Activated CD4-positive, alpha-beta T cell treated with anti-CD3 and anti-CD28 coated beads for 36 hours (primary cell): ENCODE results near the gene RBFOX2. TPM values are rescaled to one million over a fixed set of nuclear protein-coding genes. Genes with fewer than 3 reads are reported as not detected.
A peak's percentile ranks its signal among the peaks of the same experiment; 100 is the strongest.
"Not testable (repeated sequence)": the region's sequence is repeated elsewhere in the genome, so short reads cannot be mapped to it uniquely, and the experiment has no call there.

Experiments
- ATAC-seq: fragments of 200-7000 bp; cut with Tn5 transposase; one replicate; pipeline ENCODE4 v1.10.0; 2021; ENCODE audit warnings: mild to moderate bottlenecking, moderate library complexity
- CTCF ChIA-PET: fragments of 350-600 bp; sonication (Branson Sonifier 250); formaldehyde crosslinking; loops from one replicate; lab custom pipeline; 2021; ENCODE audit warnings: antibody characterized with exemption; lab: Charles Lee
- POLR2A ChIA-PET: fragments of 350-600 bp; sonication (Branson Sonifier 250); formaldehyde crosslinking; loops from one replicate; lab custom pipeline; 2021; ENCODE audit warnings: antibody characterized with exemption, inconsistent platforms; lab: Charles Lee
- DNase-seq: peaks from one replicate; pipeline ENCODE4 v3.0.0-alpha.2; 2020
- H3K27ac Mint-ChIP-seq: one replicate; pipeline ENCODE4 v1.8.0; 2021; ENCODE audit warnings: mixed read lengths
- H3K27me3 Mint-ChIP-seq: one replicate; pipeline ENCODE4 v1.8.0; 2021; ENCODE audit warnings: mixed read lengths
- H3K36me3 Mint-ChIP-seq: one replicate; pipeline ENCODE4 v1.8.0; 2021; ENCODE audit warnings: low read depth, mixed read lengths
- H3K4me1 Mint-ChIP-seq: one replicate; pipeline ENCODE4 v1.8.0; 2021; ENCODE audit warnings: mixed read lengths
- H3K4me3 Mint-ChIP-seq: one replicate; pipeline ENCODE4 v1.8.0; 2021; ENCODE audit warnings: mild to moderate bottlenecking, moderate library complexity, mixed read lengths
- H3K9me3 Mint-ChIP-seq: one replicate; pipeline ENCODE4 v1.8.0; 2021; ENCODE audit warnings: low read depth, mixed read lengths
- intact Hi-C, 2 experiments: fragments of 100-400 bp; cut with DNase I in 1 of 2; cut with micrococcal nuclease in 1 of 2; formaldehyde crosslinking; loops; one replicate each; pipeline versions ENCODE4 v1.14.2 to v1.15.1; 2022 to 2024; cut with DNase I, micrococcal nuclease
- total RNA-seq, 2 experiments: library from RNA; stranded (reverse); gene quantifications; one replicate each; pipeline ENCODE4 v1.2.3, GENCODE V29; 2021

RBFOX2 gene
- total RNA-seq, 2 experiments from 2014 or later = 6.9 to 7.7 TPM

DNA sequence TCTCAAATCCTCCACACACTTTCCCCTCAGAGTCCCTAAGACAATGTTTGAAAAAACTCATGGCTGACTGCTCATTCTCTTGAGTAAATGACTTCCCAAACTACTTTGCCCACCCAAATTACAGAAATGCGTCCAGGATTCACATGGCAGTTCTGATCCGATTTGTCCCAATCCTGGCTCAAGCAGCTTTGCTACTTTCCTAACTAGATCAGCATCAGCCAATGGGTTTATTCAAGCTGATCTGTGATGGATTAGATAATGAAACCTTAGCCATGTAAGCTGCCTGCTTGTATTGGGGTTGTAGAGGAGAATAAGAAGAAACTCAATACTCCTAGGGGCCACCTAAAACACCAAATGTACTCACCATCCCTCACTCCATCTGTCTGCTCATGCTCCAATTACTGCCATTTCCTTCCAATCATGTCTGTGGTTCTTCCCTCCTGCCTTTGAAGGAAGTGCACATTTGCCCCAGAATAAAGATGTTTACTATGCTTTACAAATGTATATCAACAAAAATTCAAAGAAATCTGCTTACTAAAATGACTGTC, 6.9 kb downstream of the RBFOX2 start:
- H3K4me1 Mint-ChIP-seq = peaks cover 21% of the 10 kb centered on the region
- ChIA-PET POLR2A (no interaction called here), CTCF (interaction anchor here (1.1 kb wide), 1 partner anchor 44 kb away, joined by 5 read pairs; no protein-coding TSS in a partner anchor)
- ATAC-seq (peak; percentile 19), DNase-seq (no peak)
- H3K27me3 Mint-ChIP-seq = peaks cover 2% of the 10 kb centered on the region
- no peaks in the 10 kb centered on the region for H3K36me3 Mint-ChIP-seq
- intact Hi-C loops = no loop called here
- H3K4me3 Mint-ChIP-seq = no peak overlapping the region
- no peaks in the 10 kb centered on the region for H3K9me3 Mint-ChIP-seq
- H3K27ac Mint-ChIP-seq = peak overlapping the region; percentile 32

DNA sequence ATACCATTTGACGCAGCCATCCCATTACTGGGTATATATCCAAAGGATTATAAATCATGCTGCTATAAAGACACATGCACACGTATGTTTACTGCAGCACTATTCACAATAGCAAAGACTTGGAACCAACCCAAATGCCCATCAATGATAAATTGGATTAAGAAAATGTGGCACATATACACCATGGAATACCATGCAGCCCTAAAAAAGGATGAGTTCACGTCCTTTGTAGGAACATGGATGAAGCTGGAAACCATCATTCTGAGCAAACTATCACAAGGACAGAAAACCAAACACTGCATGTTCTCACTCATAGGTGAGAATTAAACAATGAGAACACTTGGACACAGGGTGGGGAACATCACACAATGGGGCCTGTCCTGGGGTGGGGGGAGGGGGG, 7.8 kb downstream of the RBFOX2 start:
- H3K27me3 Mint-ChIP-seq, CTCF ChIA-PET, H3K4me3 Mint-ChIP-seq, H3K36me3 Mint-ChIP-seq, DNase-seq, H3K9me3 Mint-ChIP-seq, ATAC-seq, intact Hi-C loops, H3K27ac Mint-ChIP-seq, POLR2A ChIA-PET: not testable (repeated sequence)
- peaks cover 18% of the 10 kb centered on the region for H3K4me1 Mint-ChIP-seq

DNA sequence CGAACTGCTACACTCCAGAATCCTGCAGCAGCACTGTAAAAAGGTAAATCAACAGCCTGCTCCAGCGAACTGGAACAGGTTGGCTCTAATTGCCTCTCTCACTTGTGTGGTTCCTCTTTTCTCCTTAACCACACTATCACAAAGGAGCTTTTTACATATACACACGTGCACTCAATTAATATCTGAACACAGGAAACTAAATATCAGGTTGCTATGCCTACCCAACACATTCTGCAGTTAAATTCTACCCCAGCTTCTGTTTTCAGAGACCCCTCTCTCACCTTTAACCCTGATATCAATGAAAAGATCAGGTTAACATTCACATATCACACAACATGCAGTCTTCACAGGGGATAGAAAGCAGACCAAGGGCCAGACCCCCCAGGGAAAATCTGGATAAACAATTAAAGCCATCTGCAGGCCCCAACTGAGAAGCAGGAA, 11.0 kb downstream of the RBFOX2 start:
- intact Hi-C loops = no loop called here
- Mint-ChIP-seq H3K27ac (no peak overlapping the region), H3K4me3 (no peak overlapping the region), H3K4me1 (peaks cover 13% of the 10 kb centered on the region), H3K27me3 (peaks cover 6% of the 10 kb centered on the region), H3K36me3 (no peaks in the 10 kb centered on the region), H3K9me3 (no peaks in the 10 kb centered on the region)
- CTCF ChIA-PET = interaction anchor here (1.0 to 1.4 kb wide), 2 partner anchors 13 to 48 kb away, joined by 3 to 4 read pairs; no protein-coding TSS in a partner anchor
- POLR2A ChIA-PET = no interaction called here
- DNase-seq (no peak), ATAC-seq (no peak)

DNA sequence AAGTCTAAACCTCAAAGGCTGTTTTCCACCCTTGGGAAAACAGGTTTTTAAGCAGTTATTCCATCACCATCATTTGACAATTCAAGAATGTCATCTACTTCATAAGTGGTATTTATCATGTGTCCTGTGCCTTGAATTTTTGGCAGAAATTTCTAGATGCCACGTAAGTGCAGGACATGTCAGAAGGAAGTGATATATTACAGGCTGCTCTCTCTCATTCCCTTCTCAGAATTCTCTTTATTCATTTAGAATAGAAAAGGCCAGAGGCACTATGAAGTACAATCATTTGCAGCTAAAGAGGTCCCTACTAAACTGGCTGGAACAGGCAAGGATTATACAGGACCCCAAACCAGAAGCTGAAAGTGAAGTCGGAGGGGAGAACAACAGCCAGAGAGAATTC, 11.9 kb downstream of the RBFOX2 start:
- H3K36me3 Mint-ChIP-seq = no peaks in the 10 kb centered on the region
- CTCF ChIA-PET = interaction anchor here (1.0 to 1.4 kb wide), 2 partner anchors 13 to 49 kb away, joined by 3 to 4 read pairs; no protein-coding TSS in a partner anchor

DNA sequence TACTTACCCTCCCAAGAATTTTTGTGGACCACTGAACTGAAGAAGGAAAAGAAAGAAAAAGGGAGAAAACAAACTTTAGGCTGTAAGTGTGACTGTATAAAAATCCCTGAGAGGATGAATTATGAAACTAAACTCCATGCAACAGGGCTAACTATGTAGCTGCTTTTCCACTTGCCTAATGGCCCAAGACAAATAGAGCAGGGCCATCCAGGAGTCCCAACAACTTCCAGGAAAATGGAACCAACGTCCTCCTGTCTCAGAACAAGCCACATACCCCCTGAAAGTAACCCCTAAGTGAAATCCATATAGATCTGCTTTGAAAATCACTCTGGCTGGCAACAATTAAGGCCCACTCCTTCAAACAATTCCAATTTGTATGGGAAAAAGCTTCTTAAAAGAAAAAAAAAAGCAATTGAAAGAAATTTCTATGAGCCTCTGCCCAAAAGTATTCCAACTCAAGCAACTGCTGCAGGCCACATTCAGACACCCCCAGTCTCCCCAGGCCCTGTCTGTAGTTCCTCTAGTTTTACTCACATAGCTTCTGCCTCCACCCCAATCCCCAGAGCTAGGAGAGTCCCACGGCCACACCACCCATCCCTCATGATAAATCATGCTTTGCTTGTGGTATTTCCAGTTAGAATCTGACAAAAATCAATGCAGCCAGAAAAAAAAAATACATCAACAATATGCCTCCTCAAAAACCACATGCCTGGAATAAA, 12.7 kb downstream of the RBFOX2 start:
- CTCF ChIA-PET = interaction anchor here (0.6 to 2.3 kb wide), 3 partner anchors 20 to 93 kb away, joined by 3 to 13 read pairs (median 5); no protein-coding TSS in a partner anchor
- ATAC-seq = no peak

More for the DNA sequence above, 11.9 kb downstream of the RBFOX2 start:
- POLR2A ChIA-PET = interaction anchor here (0.6 kb wide), 1 partner anchor 12 kb away, joined by 4 read pairs; the partner anchor contains the start of gene RBFOX2
- Mint-ChIP-seq H3K4me1 (peaks cover 3% of the 10 kb centered on the region), H3K27me3 (peaks cover 6% of the 10 kb centered on the region), H3K4me3 (no peak overlapping the region), H3K9me3 (no peaks in the 10 kb centered on the region), H3K27ac (no peak overlapping the region)
- no peak for DNase-seq
- ATAC-seq = no peak
- intact Hi-C loops = no loop called here

DNA sequence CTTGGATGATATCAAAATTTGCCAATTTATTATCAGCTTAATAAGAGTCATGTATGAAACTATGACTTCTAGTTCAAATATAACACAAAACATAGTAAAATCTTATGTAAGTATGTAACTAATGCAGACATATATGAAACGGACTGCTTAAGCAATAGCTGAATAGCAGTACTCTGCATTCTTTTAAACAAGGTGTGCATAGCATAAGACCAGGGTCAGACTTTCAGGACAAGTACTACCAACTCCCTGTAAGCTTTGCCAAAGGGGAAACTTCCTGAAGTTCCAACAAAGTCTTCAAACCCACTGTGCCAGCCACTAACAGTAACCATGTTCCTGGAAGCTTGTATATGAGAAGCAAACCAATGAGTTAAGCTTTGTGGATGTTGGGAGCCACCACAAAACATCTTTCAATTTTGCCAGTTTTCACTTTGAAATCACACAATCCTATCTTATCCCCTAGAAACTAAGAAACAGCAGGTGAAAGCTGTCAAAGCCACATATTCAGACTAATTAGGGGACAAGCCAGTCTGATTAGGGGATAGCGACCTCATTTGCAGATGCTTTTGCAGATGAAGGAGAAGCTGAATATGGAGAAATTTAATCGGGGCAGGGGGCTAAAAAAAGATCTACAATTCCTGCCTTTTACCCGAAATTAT, 13.3 kb downstream of the RBFOX2 start:
- DNase-seq (no peak), ATAC-seq (no peak)
- Mint-ChIP-seq H3K4me3 (no peak overlapping the region), H3K27me3 (peaks cover 8% of the 10 kb centered on the region), H3K9me3 (no peaks in the 10 kb centered on the region), H3K27ac (no peak overlapping the region), H3K4me1 (no peaks in the 10 kb centered on the region), H3K36me3 (no peaks in the 10 kb centered on the region)
- CTCF ChIA-PET = interaction anchor here (1.2 to 2.3 kb wide), 4 partner anchors 8 to 431 kb away, joined by 3 to 13 read pairs (median 3); no protein-coding TSS in a partner anchor
- intact Hi-C loops = no loop called here
- POLR2A ChIA-PET = no interaction called here

More for the DNA sequence above, 12.7 kb downstream of the RBFOX2 start:
- H3K27ac Mint-ChIP-seq = no peak overlapping the region
- H3K27me3 Mint-ChIP-seq = peaks cover 6% of the 10 kb centered on the region
- no peak overlapping the region for H3K4me3 Mint-ChIP-seq
- intact Hi-C loops = no loop called here
- H3K9me3 Mint-ChIP-seq = no peaks in the 10 kb centered on the region
- no peaks in the 10 kb centered on the region for H3K4me1 Mint-ChIP-seq
- no peaks in the 10 kb centered on the region for H3K36me3 Mint-ChIP-seq
- POLR2A ChIA-PET = interaction anchor here (0.6 kb wide), 1 partner anchor 13 kb away, joined by 4 read pairs; the partner anchor contains the start of gene RBFOX2
- no peak for DNase-seq

DNA sequence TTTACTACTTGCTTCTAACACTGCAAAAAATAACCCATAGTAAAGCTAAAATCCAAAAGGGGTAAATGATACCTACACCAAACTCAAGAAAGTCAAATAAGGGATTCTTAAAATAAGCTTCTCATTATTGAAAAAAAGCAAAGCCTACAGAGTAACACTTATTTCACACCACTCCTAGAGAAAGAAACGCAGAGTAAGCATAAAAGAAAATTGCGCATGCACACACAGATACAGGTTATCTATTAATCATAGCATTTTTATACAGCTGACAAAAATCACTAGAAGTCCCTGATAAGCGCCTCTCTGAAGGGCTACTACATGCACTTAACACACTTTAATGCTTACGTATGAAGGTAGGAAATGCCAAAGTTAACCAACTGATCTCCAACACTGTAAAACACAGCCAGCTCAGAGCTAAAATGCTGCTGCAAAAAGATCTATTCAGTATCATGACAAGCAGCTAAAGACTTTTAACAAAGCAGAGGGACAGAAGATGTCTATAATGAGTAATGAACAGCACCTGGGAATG, 14.0 kb downstream of the RBFOX2 start:
- H3K4me1 Mint-ChIP-seq = no peaks in the 10 kb centered on the region
- H3K9me3 Mint-ChIP-seq = no peaks in the 10 kb centered on the region
- H3K36me3 Mint-ChIP-seq = no peaks in the 10 kb centered on the region
- H3K4me3 Mint-ChIP-seq = no peak overlapping the region
- ChIA-PET POLR2A (interaction anchor here (0.7 kb wide), 1 partner anchor 358 kb away, joined by 3 read pairs; no protein-coding TSS in a partner anchor), CTCF (interaction anchor here (1.2 to 2.3 kb wide), 4 partner anchors 9 to 431 kb away, joined by 3 to 13 read pairs (median 3); no protein-coding TSS in a partner anchor)
- intact Hi-C loops = no loop called here
- no peak overlapping the region for H3K27ac Mint-ChIP-seq
- ATAC-seq (no peak), DNase-seq (no peak)
- H3K27me3 Mint-ChIP-seq = peaks cover 8% of the 10 kb centered on the region

DNA sequence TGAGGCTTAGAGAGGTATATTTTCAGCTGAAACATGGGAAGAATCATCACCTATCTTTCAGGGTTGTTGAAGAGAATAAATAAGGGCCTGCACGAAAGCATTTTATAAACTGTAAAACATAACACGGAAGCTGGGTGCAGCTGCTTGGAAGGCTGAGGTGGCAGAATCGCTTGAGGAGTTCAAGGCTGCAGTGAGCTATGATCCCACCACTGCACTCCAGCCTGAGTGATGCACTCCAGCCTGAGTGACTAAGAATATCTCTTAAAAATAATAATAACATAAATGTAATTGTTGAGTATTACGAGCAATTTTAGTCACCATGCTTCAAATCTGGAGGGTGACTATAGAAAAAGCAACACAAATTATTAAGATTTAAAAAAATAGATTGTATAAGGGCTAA, 16.3 kb downstream of the RBFOX2 start:
- Mint-ChIP-seq H3K9me3 (no peaks in the 10 kb centered on the region), H3K27ac (no peak overlapping the region), H3K4me3 (no peak overlapping the region), H3K36me3 (no peaks in the 10 kb centered on the region), H3K27me3 (peaks cover 6% of the 10 kb centered on the region), H3K4me1 (no peaks in the 10 kb centered on the region)
- DNase-seq = no peak
- ATAC-seq = no peak
- intact Hi-C loops = no loop called here
- CTCF ChIA-PET = interaction anchor here (1.4 kb wide), 1 partner anchor 54 kb away, joined by 4 read pairs; no protein-coding TSS in a partner anchor
- POLR2A ChIA-PET = no interaction called here

DNA sequence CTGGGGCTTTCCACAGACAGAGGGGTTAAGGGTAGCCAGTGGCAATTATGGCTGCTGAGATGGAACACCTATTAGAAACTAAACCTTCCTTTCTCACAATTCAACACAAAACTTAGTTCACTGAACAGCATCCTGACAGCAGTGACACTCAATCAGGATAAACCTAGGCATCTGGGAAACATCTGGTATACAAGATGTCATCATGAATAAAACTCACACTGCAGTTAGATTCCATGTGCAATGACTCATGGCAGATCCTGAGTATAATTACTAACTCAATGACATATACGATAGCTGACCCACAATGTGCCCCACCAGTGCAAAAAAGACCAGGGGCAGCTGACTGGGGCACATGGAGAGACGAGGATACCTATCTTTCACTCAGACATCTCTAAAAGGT, 17.7 kb downstream of the RBFOX2 start:
- Mint-ChIP-seq H3K27ac (no peak overlapping the region), H3K36me3 (no peaks in the 10 kb centered on the region), H3K4me1 (no peaks in the 10 kb centered on the region), H3K9me3 (no peaks in the 10 kb centered on the region), H3K27me3 (peaks cover 3% of the 10 kb centered on the region), H3K4me3 (no peak overlapping the region)
- ATAC-seq (no peak), DNase-seq (no peak)
- intact Hi-C loops = no loop called here
- ChIA-PET CTCF (interaction anchor here (1.4 kb wide), 1 partner anchor 55 kb away, joined by 4 read pairs; no protein-coding TSS in a partner anchor), POLR2A (no interaction called here)

DNA sequence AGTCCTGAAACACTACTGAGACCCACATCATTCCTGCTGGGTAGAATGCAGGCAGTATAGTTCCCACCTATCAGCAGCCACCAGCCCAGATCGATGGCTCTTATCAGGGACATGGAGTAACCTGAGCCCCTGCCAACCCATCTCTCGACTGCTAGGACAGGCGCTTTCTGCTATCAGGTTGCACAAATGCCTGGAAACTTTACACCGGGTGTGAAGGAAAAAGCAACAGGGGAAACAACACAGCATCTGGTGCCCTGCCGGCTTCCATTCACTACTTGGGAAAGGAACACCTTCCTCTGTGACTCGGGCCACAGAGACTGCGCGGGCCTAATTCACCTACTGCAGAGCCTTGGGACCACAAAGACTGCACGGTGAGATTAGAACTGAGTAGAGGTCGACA, 18.5 kb downstream of the RBFOX2 start:
- ATAC-seq = no peak
- H3K27me3 Mint-ChIP-seq = peaks cover 3% of the 10 kb centered on the region
- no peak overlapping the region for H3K4me3 Mint-ChIP-seq
- H3K4me1 Mint-ChIP-seq = no peaks in the 10 kb centered on the region
- intact Hi-C loops = no loop called here
- POLR2A ChIA-PET = no interaction called here
- H3K36me3 Mint-ChIP-seq = no peaks in the 10 kb centered on the region
- no peak for DNase-seq
- H3K27ac Mint-ChIP-seq = no peak overlapping the region
- H3K9me3 Mint-ChIP-seq = no peaks in the 10 kb centered on the region
- CTCF ChIA-PET = no interaction called here

DNA sequence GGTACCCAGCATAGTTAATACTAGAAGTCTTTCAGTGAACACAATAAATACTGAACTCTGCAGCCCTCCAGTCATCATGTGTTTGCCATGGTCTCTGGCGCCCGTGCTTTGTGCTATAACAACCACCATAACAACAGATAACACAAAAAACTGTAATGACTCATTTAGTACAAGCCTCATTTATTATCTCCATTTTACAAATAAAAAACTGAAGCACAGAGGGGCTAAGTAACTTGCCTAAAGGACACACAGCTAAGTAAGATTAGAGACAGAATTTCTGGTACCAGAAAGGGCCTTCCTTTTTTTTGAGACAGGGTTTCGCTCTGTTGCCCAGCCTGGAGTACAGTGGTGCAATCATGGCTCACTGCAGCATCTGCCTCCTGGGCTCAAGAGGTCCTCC, 19.5 kb downstream of the RBFOX2 start:
- intact Hi-C loops = no loop called here
- Mint-ChIP-seq H3K27ac (no peak overlapping the region), H3K4me1 (no peaks in the 10 kb centered on the region), H3K36me3 (no peaks in the 10 kb centered on the region), H3K27me3 (peaks cover 1% of the 10 kb centered on the region), H3K9me3 (no peaks in the 10 kb centered on the region), H3K4me3 (no peak overlapping the region)
- CTCF ChIA-PET = no interaction called here
- POLR2A ChIA-PET = no interaction called here
- DNase-seq (no peak), ATAC-seq (no peak)
